ENCODE results near the gene CILP2.

The CILP2 gene

DNA sequence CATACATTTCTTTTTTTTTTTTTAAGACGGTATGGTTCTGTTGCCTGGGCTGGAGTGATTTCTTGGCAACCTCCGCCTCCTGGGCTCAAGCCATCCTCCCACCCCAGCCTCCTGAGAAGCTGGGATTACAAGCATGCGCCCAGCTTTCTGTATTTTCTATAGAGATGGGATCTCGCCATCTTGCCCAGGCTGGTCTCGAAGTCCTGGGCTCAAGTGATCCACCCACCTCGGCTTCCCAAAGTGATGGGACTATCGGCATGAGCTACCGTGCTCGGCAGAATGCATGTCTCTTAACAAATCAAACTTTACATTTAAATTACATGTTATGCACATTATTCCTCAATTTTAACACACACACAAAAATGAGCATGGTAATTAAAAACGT lies 20.8 kb upstream of the CILP2 start:
- peaks cover 35% of the 10 kb centered on the region for H3K4me1 ChIP-seq (ENCODE audit: insufficient read depth, low read length)
- no peaks in the 10 kb centered on the region for H3K27me3 ChIP-seq (ENCODE audit: insufficient read depth, low read length, poor library complexity)
- H3K9me3 ChIP-seq (ENCODE audit: insufficient read depth, low read length, severe bottlenecking) = no peaks in the 10 kb centered on the region
- H2AFZ ChIP-seq (ENCODE audit: low read depth, low read length) = no peak overlapping the region
- DNase-seq = no peak
- ATAC-seq (ENCODE audit: insufficient read depth, low read depth) = no peak
- H3K4me2 ChIP-seq (ENCODE audit: insufficient read depth, low read length) = peak overlapping the region; percentile 99
- peak overlapping the region; percentile 90 to 99; a peak in 3 of 4 replicates for H3K4me3 ChIP-seq (ENCODE audit: low read depth in 1 of 2, low read length in 2 of 2)
- H3K36me3 ChIP-seq (ENCODE audit: insufficient read depth, low read length) = peaks cover 31% of the 10 kb centered on the region
- peak overlapping the region; percentile 88; the same call in 1 of the 2 replicates for H3K27ac ChIP-seq (ENCODE audit: low read length)
- TF ChIP-seq, protein P1, sequence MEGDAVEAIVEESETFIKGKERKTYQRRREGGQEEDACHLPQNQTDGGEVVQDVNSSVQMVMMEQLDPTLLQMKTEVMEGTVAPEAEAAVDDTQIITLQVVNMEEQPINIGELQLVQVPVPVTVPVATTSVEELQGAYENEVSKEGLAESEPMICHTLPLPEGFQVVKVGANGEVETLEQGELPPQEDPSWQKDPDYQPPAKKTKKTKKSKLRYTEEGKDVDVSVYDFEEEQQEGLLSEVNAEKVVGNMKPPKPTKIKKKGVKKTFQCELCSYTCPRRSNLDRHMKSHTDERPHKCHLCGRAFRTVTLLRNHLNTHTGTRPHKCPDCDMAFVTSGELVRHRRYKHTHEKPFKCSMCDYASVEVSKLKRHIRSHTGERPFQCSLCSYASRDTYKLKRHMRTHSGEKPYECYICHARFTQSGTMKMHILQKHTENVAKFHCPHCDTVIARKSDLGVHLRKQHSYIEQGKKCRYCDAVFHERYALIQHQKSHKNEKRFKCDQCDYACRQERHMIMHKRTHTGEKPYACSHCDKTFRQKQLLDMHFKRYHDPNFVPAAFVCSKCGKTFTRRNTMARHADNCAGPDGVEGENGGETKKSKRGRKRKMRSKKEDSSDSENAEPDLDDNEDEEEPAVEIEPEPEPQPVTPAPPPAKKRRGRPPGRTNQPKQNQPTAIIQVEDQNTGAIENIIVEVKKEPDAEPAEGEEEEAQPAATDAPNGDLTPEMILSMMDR (IDR thresholded peaks at IDR 0.05; ENCODE audit: borderline replicate concordance, extremely low read depth, low read length, poor library complexity, severe bottlenecking) = no peak
- no peak for TF ChIP-seq EZH2 (IDR thresholded peaks at IDR 0.05; ENCODE audit: borderline replicate concordance, low read depth, low read length, severe bottlenecking)
- peaks cover 14% of the 10 kb centered on the region; the same call in 1 of the 2 replicates for H4K20me1 ChIP-seq (ENCODE audit: insufficient read depth, low read length)
- H3K9ac ChIP-seq (ENCODE audit: low read depth, low read length) = peak overlapping the region; percentile 82
- H3K79me2 ChIP-seq (ENCODE audit: insufficient read depth, low read length) = peaks cover 75% of the 10 kb centered on the region

DNA sequence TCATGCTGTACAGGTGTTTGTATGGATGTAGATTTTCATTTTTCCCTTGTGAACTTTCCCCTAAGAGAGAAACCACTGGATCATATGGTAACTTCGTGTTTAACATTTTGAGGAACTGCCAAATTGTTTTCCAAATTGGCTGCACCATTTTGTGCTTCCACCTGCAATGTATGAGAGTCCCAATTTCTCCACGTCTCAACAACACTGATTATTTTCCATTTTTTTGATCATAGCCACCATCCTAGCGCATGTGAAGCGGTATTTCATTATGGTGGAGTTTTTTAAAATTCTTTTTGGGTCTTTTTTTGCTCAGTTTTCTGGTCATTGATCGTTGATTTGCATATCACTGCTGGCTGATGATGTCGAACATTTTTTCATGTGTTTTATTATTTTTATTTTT lies 17.1 kb upstream of the CILP2 start:
- H3K27ac ChIP-seq (ENCODE audit: low read length) = no peak overlapping the region
- DNase-seq (no peak), ATAC-seq (ENCODE audit: insufficient read depth, low read depth) (no peak)
- H3K9ac ChIP-seq (ENCODE audit: low read depth, low read length) = no peak overlapping the region
- TF ChIP-seq EZH2 (IDR thresholded peaks at IDR 0.05; ENCODE audit: borderline replicate concordance, low read depth, low read length, severe bottlenecking) = no peak
- TF ChIP-seq, protein P1 (IDR thresholded peaks at IDR 0.05; ENCODE audit: borderline replicate concordance, extremely low read depth, low read length, poor library complexity, severe bottlenecking) = no peak
- no peak overlapping the region for H2AFZ ChIP-seq (ENCODE audit: low read depth, low read length)
- no peaks in the 10 kb centered on the region for H3K27me3 ChIP-seq (ENCODE audit: insufficient read depth, low read length, poor library complexity)
- peaks cover 98% of the 10 kb centered on the region for H3K79me2 ChIP-seq (ENCODE audit: insufficient read depth, low read length)
- H3K9me3 ChIP-seq (ENCODE audit: insufficient read depth, low read length, severe bottlenecking) = no peaks in the 10 kb centered on the region
- peaks cover 46% of the 10 kb centered on the region for H3K36me3 ChIP-seq (ENCODE audit: insufficient read depth, low read length)
- H3K4me2 ChIP-seq (ENCODE audit: insufficient read depth, low read length) = no peak overlapping the region
- peaks cover 40% of the 10 kb centered on the region for H4K20me1 ChIP-seq (ENCODE audit: insufficient read depth, low read length)
- H3K4me1 ChIP-seq (ENCODE audit: insufficient read depth, low read length) = peaks cover 26% of the 10 kb centered on the region
- no peak overlapping the region for H3K4me3 ChIP-seq (ENCODE audit: low read depth in 1 of 2, low read length in 2 of 2)

DNA sequence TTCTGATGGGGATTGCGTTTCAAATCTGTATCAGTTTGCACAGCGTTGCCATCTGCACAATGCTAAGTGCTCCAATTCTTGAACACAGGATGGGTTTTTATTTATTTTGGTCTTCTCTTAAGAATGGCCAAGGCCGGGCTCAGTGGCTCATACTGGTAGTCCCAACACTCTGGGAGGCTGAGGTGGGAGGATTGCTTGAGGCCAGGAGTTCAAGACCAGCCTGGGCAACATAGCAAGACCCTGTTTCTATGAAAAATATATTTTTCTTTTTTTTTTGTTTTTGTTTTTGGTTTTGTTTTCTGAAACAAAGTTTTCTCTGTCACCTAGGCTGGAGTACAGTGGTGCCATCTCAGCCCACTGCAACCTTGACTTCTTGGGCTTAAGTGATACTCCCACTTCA lies 14.9 kb upstream of the CILP2 start:
- Histone ChIP-seq H3K4me2 (ENCODE audit: insufficient read depth, low read length) (no peak overlapping the region), H2AFZ (ENCODE audit: low read depth, low read length) (no peak overlapping the region), H4K20me1 (ENCODE audit: insufficient read depth, low read length) (peaks cover 56% of the 10 kb centered on the region), H3K9ac (ENCODE audit: low read depth, low read length) (no peak overlapping the region), H3K79me2 (ENCODE audit: insufficient read depth, low read length) (peaks cover 76% of the 10 kb centered on the region), H3K36me3 (ENCODE audit: insufficient read depth, low read length) (peaks cover 67% of the 10 kb centered on the region), H3K27ac (ENCODE audit: low read length) (no peak overlapping the region), H3K4me3 (ENCODE audit: low read depth in 1 of 2, low read length in 2 of 2) (no peak overlapping the region), H3K4me1 (ENCODE audit: insufficient read depth, low read length) (peaks cover 12% of the 10 kb centered on the region), H3K27me3 (ENCODE audit: insufficient read depth, low read length, poor library complexity) (no peaks in the 10 kb centered on the region), H3K9me3 (ENCODE audit: insufficient read depth, low read length, severe bottlenecking) (no peaks in the 10 kb centered on the region)
- TF ChIP-seq, protein P1 (IDR thresholded peaks at IDR 0.05; ENCODE audit: borderline replicate concordance, extremely low read depth, low read length, poor library complexity, severe bottlenecking) = no peak
- TF ChIP-seq EZH2 (IDR thresholded peaks at IDR 0.05; ENCODE audit: borderline replicate concordance, low read depth, low read length, severe bottlenecking) = no peak
- ATAC-seq (ENCODE audit: insufficient read depth, low read depth) = no peak
- no peak for DNase-seq

DNA sequence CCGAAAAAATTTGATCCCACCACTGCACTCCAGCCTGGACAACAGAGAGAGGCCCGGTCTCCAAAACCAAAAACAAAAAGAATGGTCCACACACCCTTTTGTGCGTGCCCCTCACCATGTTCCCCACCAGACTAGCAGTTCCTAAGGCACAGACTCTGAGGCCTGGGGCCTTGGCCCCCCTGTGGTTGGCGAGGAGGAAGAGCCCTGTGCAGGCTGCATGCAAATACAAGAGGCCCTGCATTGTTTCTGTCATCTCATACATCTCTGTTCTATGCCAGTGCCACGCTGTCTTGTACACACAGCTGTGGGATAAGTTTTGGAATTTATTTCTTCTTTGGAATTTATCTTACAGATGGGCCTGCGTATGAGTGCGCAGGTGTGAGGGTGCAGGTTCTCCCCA lies 14.0 kb upstream of the CILP2 start:
- Histone ChIP-seq H3K27me3 (ENCODE audit: insufficient read depth, low read length, poor library complexity) (no peaks in the 10 kb centered on the region), H3K79me2 (ENCODE audit: insufficient read depth, low read length) (peaks cover 68% of the 10 kb centered on the region), H3K9ac (ENCODE audit: low read depth, low read length) (no peak overlapping the region), H2AFZ (ENCODE audit: low read depth, low read length) (no peak overlapping the region), H3K36me3 (ENCODE audit: insufficient read depth, low read length) (peaks cover 70% of the 10 kb centered on the region), H3K4me1 (ENCODE audit: insufficient read depth, low read length) (peaks cover 7% of the 10 kb centered on the region), H3K27ac (ENCODE audit: low read length) (no peak overlapping the region), H4K20me1 (ENCODE audit: insufficient read depth, low read length) (peaks cover 55% of the 10 kb centered on the region), H3K9me3 (ENCODE audit: insufficient read depth, low read length, severe bottlenecking) (no peaks in the 10 kb centered on the region), H3K4me3 (ENCODE audit: low read depth in 1 of 2, low read length in 2 of 2) (no peak overlapping the region), H3K4me2 (ENCODE audit: insufficient read depth, low read length) (no peak overlapping the region)
- TF ChIP-seq, protein P1 (IDR thresholded peaks at IDR 0.05; ENCODE audit: borderline replicate concordance, extremely low read depth, low read length, poor library complexity, severe bottlenecking) = no peak
- no peak for TF ChIP-seq EZH2 (IDR thresholded peaks at IDR 0.05; ENCODE audit: borderline replicate concordance, low read depth, low read length, severe bottlenecking)
- DNase-seq (no peak), ATAC-seq (ENCODE audit: insufficient read depth, low read depth) (0 out of 3 replicates have a peak, but pooled peaks have one; percentile 28)

All from DND-41 (cell line).